HG02970 (cell line): ENCODE measurements around the gene EIF3K.

Experiments used
- ATAC-seq: cut with Tn5 transposase; IDR thresholded peaks from one replicate; pipeline ENCODE4 v1.9.1; 2021; ENCODE audit warnings: mild to moderate bottlenecking, moderate library complexity, moderate number of reproducible peaks; ENCODE audit not compliant: unreplicated experiment, low FRiP score

EIF3K gene

GRCh38 chr19:38665219-38665931, 46.4 kb downstream of the EIF3K start:
- ATAC-seq, result no peak

GRCh38 chr19:38665950-38666662, 47.1 kb downstream of the EIF3K start:
- ATAC-seq, result no peak

GRCh38 chr19:38666663-38667511, 47.9 kb downstream of the EIF3K start:
- no peak for ATAC-seq

- no peak for ATAC-seq
These were observed 48.7 kb downstream of the EIF3K start for GRCh38 chr19:38667661-38668171.

GRCh38 chr19:38669552-38669951, 50.6 kb downstream of the EIF3K start:
- ATAC-seq, result no peak

- ATAC-seq, result no peak
These were observed 52.0 kb downstream of the EIF3K start for GRCh38 chr19:38670921-38671398.

GRCh38 chr19:38671654-38672053, 52.7 kb downstream of the EIF3K start:
- ATAC-seq, result no peak

GRCh38 chr19:38673030-38673429, 54.0 kb downstream of the EIF3K start:
- ATAC-seq, result no peak

- no peak for ATAC-seq
These were observed 55.6 kb downstream of the EIF3K start for GRCh38 chr19:38674388-38675171.

- no peak for ATAC-seq
These were observed 56.6 kb downstream of the EIF3K start for GRCh38 chr19:38675611-38676010.

- ATAC-seq, result no peak
These were observed 57.3 kb downstream of the EIF3K start for GRCh38 chr19:38676023-38676877.

- ATAC-seq, result no peak
These were observed 58.1 kb downstream of the EIF3K start for GRCh38 chr19:38676878-38677646.

- ATAC-seq, result no peak
These were observed 59.4 kb downstream of the EIF3K start for GRCh38 chr19:38678217-38678890.

GRCh38 chr19:38678891-38679494, 60.0 kb downstream of the EIF3K start:
- no peak for ATAC-seq

GRCh38 chr19:38679839-38680238, 60.9 kb downstream of the EIF3K start:
- no peak for ATAC-seq

- ATAC-seq, result no peak
These were observed 63.3 kb downstream of the EIF3K start for GRCh38 chr19:38682195-38682867.

GRCh38 chr19:38682872-38683392, 63.9 kb downstream of the EIF3K start:
- ATAC-seq, result no peak
